Colon (tissue), 2 donors: ENCODE results near the gene SUV39H2.
"Not testable (repeated sequence)": the region's sequence is repeated elsewhere in the genome, so short reads cannot be mapped to it uniquely, and the experiment has no call there.

Experiments
- FAIRE-seq: peaks from 2 replicates; lab custom pipeline; 2012; peaks lifted over from hg19 to GRCh38; lab: Jason Lieb, UNC
- donor health status: control.
- donor health status: control.

SUV39H2 gene, protein sequence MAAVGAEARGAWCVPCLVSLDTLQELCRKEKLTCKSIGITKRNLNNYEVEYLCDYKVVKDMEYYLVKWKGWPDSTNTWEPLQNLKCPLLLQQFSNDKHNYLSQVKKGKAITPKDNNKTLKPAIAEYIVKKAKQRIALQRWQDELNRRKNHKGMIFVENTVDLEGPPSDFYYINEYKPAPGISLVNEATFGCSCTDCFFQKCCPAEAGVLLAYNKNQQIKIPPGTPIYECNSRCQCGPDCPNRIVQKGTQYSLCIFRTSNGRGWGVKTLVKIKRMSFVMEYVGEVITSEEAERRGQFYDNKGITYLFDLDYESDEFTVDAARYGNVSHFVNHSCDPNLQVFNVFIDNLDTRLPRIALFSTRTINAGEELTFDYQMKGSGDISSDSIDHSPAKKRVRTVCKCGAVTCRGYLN

GRCh38 chr10:14878266-14879123, at the start of gene SUV39H2:
SUV39H2 (plus strand) TSS chr10:14878866; CDS start chr10:14878889, 23 bp downstream.
- no peak for FAIRE-seq

DNA sequence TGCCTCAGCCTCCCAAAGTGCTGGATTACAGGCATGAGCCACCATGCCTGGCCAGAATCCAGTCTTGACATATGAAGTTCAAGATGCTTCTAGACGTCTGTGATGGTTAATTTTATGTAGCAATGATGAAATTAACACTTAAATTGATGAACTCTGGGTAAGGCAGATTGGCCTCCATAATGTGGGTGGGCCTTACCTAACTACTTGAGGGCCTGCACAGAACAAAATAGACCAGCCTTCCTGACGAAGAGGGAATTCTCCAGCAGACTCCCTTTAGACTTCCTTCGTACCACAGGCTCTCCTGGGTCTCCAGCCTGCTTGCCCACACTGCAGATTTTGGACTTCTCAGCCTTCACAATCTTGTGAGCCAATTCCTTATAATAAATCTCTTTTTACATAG, 45.6 kb upstream of the SUV39H2 start:
- no peak for FAIRE-seq

GRCh38 chr10:14836208-14836607, 42.5 kb upstream of the SUV39H2 start:
- no peak for FAIRE-seq

DNA sequence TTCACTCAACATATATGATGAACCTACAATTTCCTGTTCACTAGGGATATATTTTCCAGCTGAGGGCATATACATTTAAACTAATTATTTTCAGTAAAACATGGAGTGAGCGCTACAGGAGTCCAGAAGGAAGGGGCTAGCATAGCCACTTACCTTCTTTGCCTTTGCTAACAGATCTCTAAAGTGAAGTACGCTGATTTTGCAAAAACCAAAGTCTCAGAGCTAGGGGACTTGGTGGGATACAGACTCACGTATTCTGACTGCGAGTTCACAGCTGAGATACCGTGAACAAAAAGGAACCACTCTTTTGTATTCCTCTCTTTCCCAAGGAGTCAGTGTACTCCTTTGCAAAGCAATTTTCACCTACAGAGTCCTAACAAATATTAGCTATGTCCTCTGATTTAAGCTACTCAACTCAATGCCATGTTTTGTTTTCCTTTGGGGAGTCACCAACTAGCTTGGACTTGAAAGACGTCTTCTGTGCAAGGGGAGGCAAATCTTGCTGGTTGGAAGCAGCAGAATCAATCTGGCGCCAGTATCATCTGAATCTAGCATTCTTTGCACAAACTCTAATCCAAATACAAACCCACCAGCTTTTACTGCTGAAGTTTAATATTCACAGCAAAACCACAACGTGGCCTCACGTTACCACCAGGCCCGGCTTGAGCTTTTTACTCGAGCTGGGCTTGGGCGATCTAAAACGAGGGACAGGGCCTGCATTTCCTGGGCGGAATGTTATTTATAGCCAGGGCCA, 41.5 kb upstream of the SUV39H2 start:
- FAIRE-seq = no peak

DNA sequence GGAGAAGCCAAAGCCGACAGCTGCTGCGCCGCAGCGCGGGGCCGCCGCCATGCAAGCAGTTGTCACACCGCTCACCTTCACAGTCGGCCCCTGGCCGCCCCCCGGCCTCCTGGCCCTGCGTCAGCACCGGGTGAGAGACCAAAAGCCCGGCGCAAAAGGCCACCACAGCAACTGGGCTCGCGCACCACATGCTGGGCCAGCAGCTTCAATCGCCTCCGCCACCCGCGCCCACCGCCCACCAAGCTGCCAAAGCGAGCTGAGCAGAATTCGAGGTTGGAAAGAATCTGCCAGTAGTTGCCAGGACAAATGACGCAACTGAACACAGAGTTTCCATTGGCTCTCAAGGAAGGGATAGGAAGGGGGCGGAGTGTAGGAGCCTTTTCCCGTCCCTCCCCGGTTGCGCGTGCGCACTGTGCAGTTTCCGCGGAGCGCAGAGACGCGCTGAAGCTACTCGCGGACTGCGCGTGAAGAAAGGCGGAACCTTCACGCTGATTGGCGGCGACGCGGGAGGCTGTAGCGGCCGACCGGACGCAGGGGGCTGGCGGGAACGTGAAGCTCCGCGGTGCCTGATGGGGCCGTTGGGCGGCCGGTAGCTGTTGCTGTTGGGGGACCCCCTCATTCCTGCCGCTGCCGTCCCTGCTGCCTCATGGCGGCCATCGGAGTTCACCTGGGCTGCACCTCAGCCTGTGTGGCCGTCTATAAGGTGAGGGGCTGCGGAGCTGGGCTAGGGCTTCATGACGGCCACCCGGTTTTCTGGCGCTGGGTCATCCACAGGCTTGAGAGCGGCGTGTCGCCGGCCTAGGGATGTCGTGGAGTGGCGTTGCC, 40.7 kb upstream of the SUV39H2 start, which contains the start of the genes CDNF, HSPA14 and MSANTD7:
Gene CDNF (minus strand): TSS at position 281 of the 825 bp plus-strand sequence. CDS start 91 bp downstream, at position 190.
Gene HSPA14 (plus strand): TSS at position 550 of the 825 bp plus-strand sequence. CDS start 97 bp downstream, at position 647.
Gene MSANTD7 (plus strand): TSS at position 550 of the 825 bp plus-strand sequence. CDS start 3,979 bp downstream, outside the sequence.
- FAIRE-seq = peak; percentile 62

DNA sequence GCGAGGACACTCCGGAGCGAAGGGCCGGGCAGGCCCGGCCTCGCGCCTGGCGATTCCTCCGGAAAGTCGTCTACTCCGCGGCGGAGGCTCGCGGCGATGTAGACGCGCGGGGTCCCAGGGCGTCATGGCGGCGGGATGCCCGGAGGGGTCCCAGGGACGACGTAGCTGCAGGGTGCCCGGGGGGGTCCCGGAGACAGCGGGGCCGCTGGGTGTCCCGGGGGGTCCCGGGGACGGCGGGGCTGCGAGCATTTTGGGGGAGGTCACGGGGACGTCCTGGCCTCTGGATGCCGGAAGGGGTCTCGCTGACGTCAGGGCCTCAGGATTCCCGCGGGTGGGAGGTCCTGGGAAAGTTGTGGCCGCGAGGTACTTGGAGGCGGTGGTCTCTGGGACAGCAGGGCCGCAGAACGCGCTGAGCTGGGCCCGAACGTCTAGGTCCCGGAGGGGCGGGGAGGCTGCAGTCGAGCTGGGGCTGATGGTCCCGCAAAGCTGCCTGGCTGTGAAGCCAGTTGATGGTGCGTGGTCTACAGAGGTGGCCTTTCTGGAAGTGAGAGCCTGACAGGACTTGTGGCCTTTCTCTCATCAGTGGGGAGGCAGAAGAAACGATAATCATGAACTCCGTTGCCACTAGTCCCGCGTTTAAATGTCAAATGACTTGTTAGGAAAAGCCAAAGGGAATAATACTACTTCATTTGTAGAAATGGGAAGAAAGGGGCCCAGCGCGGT, 39.9 kb upstream of the SUV39H2 start:
- no peak for FAIRE-seq

DNA sequence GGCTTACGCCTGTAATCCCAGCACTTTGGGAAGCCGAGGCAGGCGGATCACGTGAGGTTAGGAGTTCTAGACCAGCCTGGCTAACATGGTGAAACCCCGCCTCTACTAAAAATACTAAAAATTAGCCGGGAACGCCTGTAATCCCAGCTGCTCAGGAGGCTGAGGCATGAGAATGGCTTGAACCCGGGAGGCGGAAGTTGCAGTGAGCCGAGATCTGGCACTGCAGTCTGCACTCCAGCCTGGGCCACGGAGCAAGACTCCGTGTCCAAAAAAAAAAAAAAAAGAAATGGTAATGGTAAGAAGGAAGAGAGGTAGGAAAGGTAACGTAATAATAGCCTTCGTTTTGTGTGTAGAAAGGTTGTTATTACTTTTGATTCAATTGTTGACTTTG, 39.4 kb upstream of the SUV39H2 start:
- no peak for FAIRE-seq

DNA sequence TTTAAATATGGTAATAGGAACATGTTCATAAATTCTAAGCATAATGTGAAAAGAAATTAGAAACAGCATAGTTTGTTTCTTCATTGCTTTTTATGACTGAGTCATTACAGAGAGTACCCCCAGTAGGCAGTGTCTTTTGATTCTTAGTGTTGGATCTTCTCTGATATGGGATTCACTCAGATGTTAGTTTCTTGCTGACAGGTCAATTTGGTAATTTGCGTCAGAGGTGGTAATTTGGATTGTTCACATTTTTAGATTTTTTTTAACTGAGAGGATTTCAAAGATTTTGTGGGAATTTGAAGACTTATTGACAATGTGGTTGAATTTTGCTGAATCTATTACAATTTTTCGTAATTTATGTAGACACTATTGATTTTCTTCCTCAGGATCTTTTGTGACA, 38.5 kb upstream of the SUV39H2 start:
- FAIRE-seq = no peak

DNA sequence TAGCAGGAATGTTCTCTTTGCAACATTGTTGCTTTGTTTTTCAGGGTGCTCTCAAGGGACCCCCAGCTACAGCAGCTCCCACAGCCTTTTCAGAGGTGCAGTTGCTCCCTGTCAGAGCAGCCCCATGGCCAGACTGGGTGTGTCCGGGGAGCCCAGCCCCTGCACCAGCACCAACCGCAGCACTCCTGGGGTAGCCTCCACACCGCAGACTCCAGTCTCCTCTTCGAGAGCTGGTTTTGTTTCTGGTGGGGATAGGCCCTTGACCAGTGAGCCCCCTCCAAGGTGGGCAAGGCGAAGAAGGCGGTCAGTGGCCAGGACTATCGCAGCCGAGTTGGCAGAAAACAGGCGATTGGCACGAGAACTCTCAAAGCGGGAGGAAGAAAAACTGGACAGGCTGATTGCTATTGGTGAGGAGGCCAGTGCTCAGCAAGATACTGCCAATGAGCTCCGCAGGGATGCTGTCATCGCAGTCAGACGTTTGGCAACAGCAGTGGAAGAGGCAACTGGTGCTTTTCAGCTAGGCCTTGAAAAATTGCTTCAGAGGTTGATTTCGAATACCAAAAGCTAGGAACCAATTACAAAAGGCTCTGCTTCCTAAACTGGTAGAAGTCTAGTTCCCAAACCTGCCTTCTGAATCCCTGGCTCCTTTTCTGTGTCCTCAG, 35.2 kb upstream of the SUV39H2 start:
- FAIRE-seq = no peak

DNA sequence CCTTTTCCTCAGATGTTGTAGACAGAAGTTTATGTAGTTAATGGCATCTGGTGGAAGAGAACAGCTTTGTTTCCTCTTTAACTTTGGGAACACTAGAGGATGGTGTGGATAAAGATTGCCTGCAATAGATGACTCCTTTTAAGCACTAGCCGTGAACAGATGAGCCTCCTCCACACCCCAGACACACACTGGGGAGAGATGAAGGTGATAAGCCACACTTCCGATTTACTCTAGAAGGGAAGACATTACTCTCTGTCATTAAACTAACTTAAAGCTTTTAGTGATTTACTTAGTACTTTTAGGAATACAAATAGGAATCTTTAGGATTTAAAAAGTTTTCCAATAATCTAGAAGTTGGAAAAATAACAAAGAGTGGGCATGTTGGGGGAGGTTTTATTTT, 33.7 kb upstream of the SUV39H2 start:
- no peak for FAIRE-seq

DNA sequence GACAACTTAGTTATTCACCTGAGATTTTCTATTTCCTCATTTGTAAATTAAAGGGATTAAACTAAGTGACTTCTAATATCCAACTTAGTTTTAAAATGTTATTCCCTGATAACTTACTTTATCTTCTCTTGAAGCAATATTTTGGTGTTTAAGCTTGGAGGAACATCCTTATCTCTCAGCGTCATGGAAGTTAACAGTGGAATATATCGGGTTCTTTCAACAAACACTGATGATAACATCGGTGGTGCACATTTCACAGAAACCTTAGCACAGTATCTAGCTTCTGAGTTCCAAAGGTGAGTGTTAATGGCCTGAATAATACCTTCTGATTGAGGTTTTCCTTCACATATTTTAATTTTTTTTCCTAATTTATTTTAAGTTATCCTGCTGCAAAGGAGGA, 26.4 kb upstream of the SUV39H2 start:
- no peak for FAIRE-seq

- FAIRE-seq = no peak
Measured at GRCh38 chr10:14855453-14855852, 23.2 kb upstream of the SUV39H2 start.

- no peak for FAIRE-seq
Measured at GRCh38 chr10:14858338-14858960, 20.2 kb upstream of the SUV39H2 start.

DNA sequence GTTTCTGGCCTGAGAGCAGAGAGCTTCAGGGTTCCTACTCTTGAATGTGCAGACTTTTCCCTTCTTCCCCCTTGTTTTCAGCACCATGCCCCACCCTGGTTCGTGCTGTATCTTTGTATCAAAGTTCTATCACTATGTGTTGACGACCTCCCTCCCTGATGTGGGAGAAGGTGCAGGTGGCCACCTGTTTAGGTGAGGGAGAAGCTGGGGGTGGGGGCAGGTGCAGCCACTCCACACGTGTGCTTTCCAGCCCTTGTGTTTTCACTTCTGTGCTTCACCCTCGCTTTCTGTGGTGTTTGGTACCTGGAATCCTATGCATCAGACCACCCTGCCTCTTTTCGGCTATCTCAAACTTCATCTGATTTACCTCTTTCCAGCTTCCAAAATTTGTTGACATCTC, 19.6 kb upstream of the SUV39H2 start:
- FAIRE-seq = no peak

DNA sequence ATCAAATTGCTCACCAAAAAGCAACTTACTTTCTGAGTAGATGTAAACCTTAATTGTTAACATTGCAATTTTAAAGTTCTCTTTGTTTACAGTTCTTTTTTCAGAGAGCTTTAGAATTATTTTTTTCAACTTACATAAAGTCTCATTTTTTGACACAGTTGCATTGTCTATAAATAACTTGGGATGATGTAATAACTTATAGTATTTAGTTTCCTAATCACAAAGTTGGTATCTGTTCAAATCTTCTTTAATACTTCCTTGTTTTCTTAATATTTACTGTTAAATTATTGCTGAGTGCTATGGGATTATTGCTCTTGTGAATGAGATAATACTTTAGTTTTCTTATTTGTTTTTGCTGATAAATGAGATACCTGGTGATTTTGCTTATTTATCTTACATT, 18.9 kb upstream of the SUV39H2 start:
- peak; percentile 51 for FAIRE-seq

DNA sequence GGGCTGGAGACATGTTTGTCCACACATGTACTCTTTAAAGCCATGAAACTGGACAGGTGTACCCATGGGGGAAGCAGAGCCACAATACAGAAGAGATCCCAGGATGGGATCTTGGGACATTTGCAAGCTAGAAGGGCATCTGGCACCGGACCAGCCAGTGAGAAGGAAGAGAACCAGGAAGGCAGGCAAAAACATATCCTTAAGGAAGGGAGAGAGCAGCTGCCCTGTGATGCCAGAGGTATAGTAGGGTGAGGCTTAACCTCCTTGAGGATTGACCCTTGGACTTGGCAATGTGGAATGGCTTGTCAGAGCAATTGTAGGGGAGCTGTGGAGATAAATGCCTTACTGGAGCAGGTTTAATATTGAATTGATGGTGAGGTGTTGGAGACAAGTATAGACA, 17.9 kb upstream of the SUV39H2 start:
- FAIRE-seq = no peak

GRCh38 chr10:14864466-14864865, 14.2 kb upstream of the SUV39H2 start:
- not testable (repeated sequence) for FAIRE-seq

- FAIRE-seq = not testable (repeated sequence)
Measured at GRCh38 chr10:14864871-14865270, 13.8 kb upstream of the SUV39H2 start.

GRCh38 chr10:14873090-14873760, 5.4 kb upstream of the SUV39H2 start:
- FAIRE-seq = no peak
